Loucy (cell line): ENCODE data around the gene CPA4.

Experiments used
- CTCF ChIP-seq: fragments of 200-600 bp; sonication (generic); conservative IDR thresholded peaks from 2 replicates; pipeline ENCODE4 v1.5.1; 2014; ENCODE audit warnings: mild to moderate bottlenecking, antibody characterized with exemption, low read length
- EZH2phosphoT487 ChIP-seq: fragments of 200-600 bp; IDR thresholded peaks from 2 replicates; pipeline ENCODE4 v1.6.1; 2018; ENCODE audit warnings: antibody characterized with exemption, mild to moderate bottlenecking, moderate library complexity, borderline replicate concordance

GRCh38 chr7:130288168-130288567 lies 4.8 kb upstream of the CPA4 start:
- TF ChIP-seq CTCF (no peak), EZH2phosphoT487 (no peak)
